Activated gamma-delta T cell (primary cell): ENCODE measurements around the gene MED12L.
"Not testable (repeated sequence)": the region's sequence is repeated elsewhere in the genome, so short reads cannot be mapped to it uniquely, and the experiment has no call there.

Experiments
- DNase-seq: peaks from one replicate; lab custom pipeline; 2025; lab: John Stamatoyannopoulos, UW
- total RNA-seq, 2 donors: gene quantifications; one replicate each; lab custom pipeline; 2026; lab: John Stamatoyannopoulos, UW

The MED12L gene, protein sequence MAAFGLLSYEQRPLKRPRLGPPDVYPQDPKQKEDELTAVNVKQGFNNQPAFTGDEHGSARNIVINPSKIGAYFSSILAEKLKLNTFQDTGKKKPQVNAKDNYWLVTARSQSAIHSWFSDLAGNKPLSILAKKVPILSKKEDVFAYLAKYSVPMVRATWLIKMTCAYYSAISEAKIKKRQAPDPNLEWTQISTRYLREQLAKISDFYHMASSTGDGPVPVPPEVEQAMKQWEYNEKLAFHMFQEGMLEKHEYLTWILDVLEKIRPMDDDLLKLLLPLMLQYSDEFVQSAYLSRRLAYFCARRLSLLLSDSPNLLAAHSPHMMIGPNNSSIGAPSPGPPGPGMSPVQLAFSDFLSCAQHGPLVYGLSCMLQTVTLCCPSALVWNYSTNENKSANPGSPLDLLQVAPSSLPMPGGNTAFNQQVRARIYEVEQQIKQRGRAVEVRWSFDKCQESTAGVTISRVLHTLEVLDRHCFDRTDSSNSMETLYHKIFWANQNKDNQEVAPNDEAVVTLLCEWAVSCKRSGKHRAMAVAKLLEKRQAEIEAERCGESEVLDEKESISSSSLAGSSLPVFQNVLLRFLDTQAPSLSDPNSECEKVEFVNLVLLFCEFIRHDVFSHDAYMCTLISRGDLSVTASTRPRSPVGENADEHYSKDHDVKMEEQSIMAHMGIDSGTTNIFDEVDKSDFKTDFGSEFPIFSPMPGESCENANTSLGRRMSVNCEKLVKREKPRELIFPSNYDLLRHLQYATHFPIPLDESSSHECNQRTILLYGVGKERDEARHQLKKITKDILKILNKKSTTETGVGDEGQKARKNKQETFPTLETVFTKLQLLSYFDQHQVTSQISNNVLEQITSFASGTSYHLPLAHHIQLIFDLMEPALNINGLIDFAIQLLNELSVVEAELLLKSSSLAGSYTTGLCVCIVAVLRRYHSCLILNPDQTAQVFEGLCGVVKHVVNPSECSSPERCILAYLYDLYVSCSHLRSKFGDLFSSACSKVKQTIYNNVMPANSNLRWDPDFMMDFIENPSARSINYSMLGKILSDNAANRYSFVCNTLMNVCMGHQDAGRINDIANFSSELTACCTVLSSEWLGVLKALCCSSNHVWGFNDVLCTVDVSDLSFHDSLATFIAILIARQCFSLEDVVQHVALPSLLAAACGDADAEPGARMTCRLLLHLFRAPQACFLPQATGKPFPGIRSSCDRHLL (N-terminal part only)
- 5.4 to 18.2 reads per million in 2 donors for total RNA-seq

DNA sequence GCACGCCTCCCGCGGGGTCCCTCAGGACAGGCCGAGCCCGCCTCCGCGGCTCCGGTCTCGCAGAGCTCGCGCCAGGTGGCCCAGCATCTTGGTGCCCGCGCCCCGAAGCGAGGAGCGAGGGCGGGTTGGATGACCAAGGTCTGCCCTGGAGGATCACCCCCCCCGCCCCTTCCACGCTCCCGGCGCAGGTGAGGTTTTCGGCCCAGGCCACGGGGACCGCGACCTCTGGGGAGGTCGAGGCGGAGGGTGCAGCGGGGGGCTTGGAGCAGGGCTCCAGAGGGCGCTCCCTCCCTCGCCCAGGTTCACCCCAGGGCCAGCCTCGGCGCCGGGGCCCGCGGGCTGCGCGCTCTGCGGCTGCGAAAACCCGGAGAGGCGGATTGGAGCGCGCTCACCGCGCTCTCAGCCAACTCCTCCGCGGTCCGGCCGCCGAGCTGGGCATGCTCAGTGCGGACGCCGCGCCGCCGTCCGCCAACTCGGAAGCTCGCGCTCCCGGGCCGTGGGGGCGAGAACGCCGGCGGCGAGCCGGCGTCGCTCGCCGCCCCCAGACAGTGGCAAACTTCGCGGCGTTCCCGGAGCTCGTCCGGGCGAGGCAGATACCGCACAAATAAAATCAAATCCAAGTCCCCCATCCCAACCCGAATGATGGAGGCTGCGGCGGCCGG lies at the start of gene MED12L:
TSS of gene MED12L (plus strand) at position 438 of the 662 bp plus-strand sequence. CDS start 1,263 bp downstream, outside the sequence.
- DNase-seq, result no peak

DNA sequence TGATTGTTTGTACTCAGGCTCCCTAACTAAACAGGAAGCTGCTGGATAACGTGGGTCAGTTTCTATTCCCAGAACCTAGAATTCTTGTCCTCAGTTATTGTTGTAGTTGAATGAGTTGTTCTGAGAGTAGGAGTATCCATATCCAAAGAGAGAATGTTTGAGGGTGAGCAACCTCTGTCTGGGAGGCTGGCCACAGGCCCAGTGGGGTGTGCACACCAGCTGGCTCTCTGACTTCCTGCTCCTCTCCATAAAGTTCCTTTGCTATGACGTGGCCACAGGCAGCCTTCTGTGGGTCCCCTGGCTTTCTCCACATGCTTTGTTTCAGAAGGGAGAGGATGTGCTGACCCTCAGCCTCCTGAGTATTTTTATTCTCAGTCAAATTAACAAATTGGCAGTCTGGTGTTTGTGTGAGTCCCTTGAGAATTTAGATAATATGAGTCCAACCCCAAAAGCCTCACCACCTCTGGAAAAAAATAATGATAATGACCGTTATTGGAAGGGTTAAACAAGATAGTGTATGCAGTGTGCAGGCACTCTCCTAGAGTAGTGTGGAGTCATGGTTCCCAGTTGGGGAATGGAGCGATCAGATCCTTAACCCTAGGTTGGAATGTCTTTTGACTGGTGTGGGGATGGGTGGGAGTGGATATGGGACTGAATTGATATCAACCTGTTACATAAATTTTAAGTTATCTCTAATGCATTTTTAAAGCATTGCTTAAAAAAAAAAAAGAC lies 47.6 kb upstream of the MED12L start:
- no peak for DNase-seq

DNA sequence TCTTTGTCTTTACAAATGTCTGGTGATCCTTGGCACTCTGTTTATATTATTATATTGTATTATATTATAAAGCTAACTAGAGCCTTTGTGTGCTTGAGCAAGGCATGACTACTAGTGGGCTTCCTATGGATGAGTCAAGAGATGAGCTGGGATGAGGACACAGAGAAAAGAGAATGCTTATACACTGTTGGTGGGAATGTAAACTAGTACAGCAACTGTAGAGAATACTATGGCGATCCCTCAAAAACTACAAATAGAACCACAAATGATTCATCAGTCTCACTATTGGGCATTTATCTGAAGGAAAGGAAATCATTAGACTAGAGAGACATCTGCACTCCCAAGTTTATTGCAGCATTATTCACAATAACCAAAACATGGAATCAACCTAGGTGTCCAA lies 40.8 kb upstream of the MED12L start:
- no peak for DNase-seq

DNA sequence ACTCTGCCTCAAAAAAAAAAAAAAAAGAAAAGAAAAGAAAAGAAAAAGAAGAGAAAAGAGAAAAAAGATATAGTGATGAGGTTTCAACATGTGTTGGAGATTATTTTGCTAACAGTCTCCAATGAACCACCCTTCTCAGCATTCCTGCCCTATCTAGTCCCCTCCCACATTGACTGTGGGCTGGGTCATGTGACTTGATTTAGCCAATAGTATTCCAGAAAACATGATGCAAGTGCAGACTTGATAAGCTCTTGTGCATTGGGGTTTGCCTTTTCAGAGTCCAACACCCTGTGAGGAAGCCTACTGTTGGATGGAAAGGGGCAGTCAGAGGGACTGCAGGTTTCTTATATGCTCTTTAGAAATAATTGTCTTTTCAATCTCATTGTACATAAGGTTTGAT lies 37.8 kb upstream of the MED12L start:
- no peak for DNase-seq

DNA sequence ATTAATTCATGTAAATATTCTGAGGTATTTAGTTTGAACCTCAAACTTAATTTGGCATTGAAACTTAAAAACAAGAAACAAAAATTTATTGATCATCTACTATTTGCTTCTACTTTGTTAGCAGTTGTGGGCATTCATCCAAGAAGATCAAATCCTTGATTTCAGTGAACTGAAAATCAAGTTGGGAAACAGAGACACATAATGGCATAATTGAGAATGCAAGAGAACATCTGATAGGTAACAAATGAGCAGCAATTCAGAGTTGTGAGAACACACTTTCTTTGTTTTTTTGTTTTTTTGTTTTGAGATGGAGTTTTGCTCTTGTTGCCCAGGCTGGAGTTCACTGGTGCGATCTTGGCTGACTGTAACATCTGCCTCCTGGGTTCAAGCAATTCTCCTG lies 33.9 kb upstream of the MED12L start:
- DNase-seq, result no peak

DNA sequence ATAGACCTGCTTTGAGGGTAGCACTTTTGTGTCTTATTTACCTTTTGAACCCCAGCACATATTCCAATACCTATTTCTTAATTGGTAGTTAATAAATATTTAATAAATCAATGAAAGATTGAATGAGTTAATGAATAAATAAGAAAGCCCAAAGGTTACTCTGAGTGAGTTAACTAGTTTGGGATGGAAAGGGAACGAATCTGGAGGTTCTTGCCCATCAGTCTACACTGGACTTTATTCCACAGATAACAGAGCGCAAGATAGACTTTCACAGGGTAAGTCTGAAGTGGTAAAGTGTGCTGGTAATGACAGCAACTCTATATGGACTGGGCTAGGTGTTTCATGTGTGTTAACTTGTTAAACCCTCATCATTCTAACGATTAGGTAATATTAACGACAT lies 33.1 kb upstream of the MED12L start:
- no peak for DNase-seq

DNA sequence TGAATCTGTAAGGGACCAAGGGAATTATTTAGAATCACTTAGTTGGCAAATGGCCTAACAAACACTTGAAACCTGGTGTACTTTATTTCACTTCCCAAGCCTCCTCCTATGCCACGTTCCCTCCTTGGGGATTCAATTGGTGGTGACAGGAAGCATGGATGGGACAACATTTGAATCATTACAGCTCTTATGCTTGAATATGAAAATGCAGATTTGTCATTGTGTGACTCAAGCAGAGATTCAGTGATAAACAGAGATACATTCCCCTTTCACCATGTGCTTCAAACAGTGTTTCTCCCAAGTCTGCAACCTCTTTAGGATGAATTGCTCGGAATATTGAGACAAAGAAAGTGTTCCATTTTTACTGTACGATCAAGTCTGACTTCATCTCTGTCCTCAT lies 32.7 kb upstream of the MED12L start:
- DNase-seq, result no peak

DNA sequence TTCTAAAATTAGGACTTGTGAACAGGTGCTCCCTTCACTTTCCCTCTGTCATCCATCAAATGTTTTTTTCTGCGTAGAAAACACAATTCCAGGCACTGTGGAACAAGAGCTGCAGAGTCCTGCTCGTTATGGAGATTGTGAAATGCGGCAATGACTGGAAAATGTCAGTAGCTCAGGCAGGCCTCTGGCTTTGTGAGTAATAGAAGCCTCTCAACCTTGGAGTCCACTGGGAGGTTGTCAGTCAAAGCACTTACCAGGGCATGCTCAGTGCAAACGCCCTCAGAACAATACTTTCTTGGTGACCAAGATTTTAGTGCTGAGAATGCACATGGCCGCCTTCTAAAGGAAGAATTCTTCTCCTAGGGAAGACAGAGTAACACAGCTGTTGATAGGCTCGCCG lies 26.7 kb upstream of the MED12L start:
- DNase-seq, result no peak

DNA sequence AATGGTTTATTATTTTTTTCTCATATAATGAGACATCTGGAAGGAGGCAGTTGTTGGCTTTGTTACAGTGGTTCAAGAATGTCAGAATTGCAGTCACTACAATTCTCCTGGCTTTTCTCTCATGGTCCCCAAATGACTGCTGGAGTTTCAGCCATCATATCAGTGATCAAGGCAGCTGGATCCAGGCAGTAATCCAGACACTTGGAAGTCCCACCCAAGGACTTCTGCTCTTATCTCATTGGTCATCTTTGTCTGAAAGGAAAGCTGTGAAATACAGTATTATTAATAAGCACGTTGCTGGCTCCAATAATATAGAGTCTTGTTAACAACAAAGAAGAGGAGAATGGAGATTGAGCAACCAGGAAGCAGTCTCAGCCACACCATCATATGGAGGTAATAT lies 22.9 kb upstream of the MED12L start:
- no peak for DNase-seq

DNA sequence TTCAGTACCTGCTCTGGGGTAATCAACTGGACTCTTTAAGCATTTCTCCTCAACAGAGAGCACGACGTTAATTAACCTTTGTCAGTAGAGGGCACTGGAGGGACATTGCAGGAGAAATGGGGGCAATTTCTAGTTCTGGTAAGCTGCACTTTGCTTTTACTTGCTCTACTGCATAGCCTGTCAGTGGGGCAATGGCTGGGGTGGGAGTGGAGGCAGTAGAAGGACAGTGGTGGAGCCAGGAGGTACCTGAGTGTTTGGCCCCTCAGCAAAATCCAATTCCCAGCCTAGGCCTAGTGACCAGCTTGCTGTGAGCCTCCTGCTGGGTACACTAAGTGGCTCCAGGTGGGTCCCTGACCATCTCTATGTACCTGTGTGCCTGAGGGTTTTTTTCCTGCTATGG lies 18.3 kb upstream of the MED12L start:
- no peak for DNase-seq

DNA sequence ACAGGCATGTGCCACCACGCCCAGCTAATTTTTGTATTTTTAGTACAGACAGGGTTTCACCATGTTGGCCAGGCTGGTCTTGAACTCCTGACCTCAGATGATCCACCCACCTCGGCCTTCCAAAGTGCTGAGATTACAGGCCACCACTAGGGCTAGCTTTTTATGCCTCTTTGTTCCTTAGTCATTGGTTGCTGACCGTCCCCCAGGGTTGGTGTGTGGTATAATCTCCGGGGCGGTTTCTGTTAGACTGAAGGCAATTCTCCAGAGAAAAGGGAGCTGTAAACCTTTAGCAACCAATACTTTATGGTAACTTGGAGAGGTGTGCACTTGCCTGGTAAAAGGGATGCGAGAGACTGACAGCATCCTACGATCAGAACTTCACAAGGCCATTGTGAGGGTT lies 12.6 kb upstream of the MED12L start:
- not testable (repeated sequence) for DNase-seq

DNA sequence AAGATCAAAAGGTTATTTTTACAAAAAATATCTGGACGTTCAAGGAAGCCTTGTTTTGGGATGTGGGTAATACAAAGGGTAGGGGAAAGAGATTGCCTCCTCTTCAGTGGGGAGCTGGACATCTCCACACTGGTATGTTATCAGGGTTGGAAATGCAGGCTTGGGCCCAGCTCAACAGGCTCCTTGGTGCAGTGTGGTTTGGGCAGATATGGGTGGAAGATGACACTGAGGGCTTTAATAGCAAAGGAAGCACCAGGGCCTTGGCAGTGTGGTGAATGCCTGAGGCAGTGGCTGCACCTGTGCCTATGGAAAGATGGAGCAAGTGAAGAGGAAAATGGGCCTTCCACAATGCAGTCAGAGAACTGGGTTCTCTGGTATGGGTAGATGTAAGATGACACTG lies 11.2 kb upstream of the MED12L start:
- DNase-seq, result no peak

DNA sequence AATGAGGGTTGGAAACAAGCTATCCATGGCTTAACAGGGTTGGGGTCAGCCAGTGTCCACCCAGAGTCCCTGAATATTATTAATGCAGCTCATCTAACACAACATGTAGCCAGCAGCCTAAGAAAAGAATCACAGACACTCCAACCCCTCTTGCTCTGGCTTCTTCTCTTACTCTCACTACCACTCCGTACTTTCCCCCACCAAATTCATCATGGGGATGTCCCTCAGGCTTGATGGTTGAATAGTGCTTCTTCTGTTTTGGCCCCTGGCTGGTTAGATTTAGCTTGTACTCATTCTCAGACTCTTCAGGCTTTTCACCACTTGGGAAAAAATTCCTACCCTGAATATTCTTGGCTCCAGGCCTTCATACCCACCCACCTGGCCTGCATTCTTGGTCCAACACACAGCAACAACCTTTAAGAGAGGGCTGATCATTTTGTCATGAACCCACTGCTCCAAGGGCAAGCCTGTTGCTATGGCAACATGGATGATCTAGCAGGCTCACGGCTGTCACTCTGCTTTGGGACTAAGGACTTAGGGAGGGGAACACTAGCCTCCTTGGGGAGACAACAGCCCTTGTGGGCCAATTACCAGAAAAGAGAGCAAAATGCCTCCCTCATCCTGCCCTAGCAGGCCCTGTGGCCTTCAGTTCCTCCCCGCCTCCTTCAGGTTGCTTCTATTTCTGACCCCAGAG lies 9.4 kb upstream of the MED12L start:
- DNase-seq, result no peak

DNA sequence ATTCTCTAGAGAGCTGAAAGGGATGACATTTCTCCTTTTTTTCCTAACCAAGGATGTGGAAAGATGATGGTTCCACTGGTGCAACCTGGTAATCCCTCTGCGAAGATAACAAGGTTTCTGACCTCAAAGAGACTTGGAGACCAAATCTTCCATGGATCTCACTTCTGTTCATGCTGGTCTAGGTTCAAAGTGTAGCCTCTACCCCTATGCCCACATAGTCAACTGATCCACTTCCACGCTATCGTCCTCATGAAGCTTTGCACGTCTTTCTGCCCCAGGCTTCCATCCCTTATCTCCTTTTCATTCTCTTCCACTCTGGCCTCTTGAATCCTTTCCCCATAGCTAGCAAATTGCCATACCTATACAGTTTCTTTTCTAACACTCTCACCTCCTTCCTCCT lies 8.8 kb upstream of the MED12L start:
- no peak for DNase-seq

DNA sequence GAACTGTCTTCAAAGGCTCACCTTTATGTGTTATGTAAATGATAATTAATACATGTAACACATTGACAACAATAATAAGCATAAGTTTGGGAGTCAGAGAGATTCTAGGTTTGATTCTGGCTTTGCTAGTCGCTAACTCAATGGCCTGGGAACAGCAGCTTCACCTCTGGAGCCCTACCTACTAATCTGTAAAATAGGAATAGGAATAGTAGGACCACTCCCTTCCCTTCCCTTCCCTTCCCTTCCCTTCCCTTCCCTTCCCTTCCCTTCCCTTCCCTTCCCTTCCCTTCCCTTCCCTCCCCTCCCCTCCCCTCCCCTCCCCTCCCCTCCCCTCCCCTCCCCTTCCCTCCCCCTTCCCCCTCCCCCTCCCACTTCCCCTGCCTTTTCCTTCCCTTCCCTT lies 4.4 kb upstream of the MED12L start:
- not testable (repeated sequence) for DNase-seq

DNA sequence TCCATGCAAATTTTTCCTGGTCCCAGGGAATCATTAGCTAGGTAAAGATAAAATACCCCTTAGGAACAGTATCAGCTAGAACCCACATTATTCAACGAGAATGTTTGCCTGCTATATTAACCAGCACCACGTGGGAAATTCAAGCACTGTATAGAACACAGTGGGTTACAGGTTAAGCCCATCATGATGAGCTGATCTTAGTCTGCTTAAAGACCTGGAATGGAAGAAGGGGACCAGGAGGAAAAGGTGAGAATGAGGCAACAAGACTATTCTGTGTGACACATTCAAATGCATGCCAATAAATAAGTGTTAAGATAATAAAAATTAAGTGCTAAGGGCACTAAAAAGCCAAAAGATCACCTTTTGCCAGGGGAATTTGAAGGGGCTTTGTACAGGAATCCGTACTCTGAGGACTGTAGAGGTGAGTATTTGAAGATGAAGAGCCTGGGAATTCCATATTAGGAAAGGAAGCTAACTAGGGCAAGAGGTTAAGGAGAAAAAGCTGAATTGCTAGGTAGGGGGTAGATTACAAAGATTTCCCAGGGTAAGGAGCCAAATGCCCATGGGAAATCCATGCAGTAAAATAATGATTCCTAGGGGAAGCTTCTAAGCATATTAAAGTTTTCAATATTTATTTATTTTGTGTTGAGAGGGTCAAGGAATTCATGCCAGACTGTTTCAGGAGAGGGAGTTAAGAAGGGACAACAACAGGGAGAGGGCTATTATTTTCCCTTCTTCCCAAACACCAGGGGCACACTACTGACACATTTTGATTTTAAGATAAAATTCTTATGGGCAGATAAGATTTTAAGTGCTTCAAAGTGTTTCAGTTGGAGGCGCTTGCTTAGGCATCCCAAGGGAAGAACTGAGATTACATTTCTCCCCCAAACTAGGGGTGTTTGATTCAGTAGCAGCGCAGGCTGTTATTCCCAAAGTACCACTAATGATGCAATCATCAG lies 2.3 kb upstream of the MED12L start:
- DNase-seq, result no peak

DNA sequence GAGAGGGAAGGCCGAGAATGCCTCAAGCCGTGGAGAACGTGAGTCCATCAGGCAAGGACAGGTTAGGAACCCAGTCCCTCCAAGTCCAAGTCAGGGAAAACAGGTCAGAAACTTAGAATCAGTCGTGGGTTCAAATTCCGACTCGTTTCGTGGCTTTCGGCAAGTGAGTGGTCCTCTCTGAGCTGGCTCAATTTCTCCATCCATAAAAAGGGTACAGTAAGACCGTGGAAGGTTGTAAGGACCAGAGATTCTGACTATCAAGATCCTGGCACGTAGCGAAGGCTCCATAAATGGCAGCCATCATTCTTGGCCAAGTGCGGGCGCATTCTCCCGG lies 604 bp upstream of the MED12L start:
- no peak for DNase-seq

DNA sequence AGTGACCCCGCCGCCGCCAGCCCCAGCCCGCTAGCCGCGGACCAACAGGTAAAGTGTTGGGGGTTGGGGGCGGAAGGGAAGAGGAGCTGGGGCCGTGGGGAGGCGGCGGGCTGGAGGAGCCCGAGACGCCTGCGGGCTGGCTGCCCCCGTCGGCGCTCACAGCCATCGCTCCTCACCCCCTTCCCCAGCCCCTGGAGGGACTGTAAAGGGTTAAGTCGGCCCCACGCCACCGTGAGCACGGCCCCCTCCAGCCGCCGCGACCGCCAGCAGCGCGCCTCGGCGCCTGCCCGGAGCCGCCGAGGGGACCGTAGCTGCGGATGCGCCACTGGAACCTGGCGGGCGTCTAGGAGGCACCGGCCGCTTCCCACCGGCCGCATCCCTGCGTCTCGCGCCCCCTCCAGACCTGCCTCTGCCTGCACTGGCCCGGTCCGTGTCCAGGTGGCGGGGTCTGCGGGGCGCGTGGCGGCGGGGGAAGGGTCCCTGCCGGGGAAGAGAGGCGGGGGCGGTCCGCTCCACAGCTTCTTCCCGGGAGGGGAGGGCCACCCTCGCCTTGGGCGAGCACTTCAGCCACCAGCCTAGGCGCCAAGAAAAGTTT lies 522 bp downstream of the MED12L start:
- DNase-seq, result no peak
